Fibroblast of villous mesenchyme (primary cell): ENCODE measurements around the gene TNS4. TPM values are rescaled to one million over a fixed set of nuclear protein-coding genes. Genes with fewer than 3 reads are reported as not detected.
A peak's percentile ranks its signal among the peaks of the same experiment; 100 is the strongest.

Experiments used
- DNase-seq: peaks from one replicate; pipeline ENCODE4 v3.0.0-alpha.2; 2010; ENCODE audit warnings: low read depth
- H3K4me3 ChIP-seq: 2 replicates; pipeline ENCODE4 v1.5.1; 2011; ENCODE audit warnings: low read depth, mild to moderate bottlenecking, low read length
- total RNA-seq: library from RNA; depleted of rRNA; stranded (reverse); fragments of >200 nt; gene quantifications from 2 replicates; pipeline ENCODE4 v1.2.3, GENCODE V29; 2012
- TF ChIP-seq, protein P1 (sequence below): IDR thresholded peaks from 2 replicates; pipeline ENCODE4 v1.5.1; 2012; ENCODE audit warnings: low read depth, mild to moderate bottlenecking, low read length; ENCODE audit not compliant: insufficient read depth

The TNS4 gene
- total RNA-seq, 1 donor, result not detected

- DNase-seq, result no peak
- no peak overlapping the region for H3K4me3 ChIP-seq
- TF ChIP-seq, protein P1, sequence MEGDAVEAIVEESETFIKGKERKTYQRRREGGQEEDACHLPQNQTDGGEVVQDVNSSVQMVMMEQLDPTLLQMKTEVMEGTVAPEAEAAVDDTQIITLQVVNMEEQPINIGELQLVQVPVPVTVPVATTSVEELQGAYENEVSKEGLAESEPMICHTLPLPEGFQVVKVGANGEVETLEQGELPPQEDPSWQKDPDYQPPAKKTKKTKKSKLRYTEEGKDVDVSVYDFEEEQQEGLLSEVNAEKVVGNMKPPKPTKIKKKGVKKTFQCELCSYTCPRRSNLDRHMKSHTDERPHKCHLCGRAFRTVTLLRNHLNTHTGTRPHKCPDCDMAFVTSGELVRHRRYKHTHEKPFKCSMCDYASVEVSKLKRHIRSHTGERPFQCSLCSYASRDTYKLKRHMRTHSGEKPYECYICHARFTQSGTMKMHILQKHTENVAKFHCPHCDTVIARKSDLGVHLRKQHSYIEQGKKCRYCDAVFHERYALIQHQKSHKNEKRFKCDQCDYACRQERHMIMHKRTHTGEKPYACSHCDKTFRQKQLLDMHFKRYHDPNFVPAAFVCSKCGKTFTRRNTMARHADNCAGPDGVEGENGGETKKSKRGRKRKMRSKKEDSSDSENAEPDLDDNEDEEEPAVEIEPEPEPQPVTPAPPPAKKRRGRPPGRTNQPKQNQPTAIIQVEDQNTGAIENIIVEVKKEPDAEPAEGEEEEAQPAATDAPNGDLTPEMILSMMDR, result no peak
These were observed 34.0 kb upstream of the TNS4 start for GRCh38 chr17:40535438-40535837.

DNA sequence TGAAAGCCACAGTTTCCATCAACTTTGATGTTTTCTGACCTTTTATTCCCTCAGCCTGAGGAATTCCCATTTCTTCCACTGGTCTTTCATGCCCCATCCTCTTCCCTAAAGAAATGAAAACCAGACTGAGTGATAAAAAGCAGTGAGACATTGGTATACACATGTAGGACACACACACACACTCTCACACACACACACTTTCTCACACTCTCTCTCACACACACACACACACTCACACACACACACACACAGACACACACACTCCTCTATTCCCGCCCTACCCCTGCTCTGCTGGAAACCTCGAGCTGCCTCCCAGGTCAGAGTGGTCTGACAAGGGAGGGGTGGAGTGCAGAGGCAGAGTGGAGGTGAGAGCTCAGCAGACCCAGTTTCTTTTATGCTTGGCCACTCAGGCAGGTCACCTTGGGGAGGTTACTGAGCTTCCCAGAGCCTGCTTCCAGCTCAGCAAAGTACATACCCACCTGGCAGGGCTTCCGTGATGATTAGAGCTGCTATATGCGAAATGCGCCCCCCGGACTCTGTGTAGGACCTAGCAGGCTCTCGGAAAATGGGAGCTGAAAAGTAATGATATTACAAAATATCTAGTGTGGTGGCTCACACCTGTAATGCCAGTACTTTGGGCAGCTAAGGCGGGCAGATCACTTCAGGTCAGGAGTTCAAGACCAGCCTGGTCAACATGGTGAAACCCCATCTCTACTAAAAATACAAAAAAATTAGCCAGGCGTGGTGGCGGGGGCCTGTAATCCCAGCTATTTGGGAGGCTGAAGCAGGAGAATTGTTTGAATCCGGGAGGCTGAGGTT, 33.2 kb upstream of the TNS4 start:
- no peak for DNase-seq
- H3K4me3 ChIP-seq, result no peak overlapping the region
- TF ChIP-seq, protein P1, result no peak

DNA sequence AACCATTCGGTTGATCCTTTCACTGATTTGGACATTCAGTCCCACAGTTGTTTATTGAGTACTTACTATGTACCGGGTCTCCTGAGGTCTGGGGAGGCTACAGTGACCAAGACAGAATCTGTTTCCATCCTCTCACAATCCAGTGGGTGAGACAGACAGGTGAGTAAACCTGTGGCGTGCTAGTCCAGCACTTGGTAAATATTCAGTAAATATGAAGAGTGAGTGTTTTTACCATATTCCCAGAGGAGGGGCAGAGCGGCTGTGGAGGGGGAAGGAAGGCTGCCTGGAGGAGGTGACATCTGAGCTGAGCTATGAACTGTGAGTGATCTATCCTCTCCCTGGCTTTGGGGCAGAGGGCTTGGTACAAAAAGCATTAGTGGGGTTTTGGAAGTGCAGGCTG, 32.5 kb upstream of the TNS4 start:
- TF ChIP-seq, protein P1, result no peak
- no peak for DNase-seq
- no peak overlapping the region for H3K4me3 ChIP-seq

DNA sequence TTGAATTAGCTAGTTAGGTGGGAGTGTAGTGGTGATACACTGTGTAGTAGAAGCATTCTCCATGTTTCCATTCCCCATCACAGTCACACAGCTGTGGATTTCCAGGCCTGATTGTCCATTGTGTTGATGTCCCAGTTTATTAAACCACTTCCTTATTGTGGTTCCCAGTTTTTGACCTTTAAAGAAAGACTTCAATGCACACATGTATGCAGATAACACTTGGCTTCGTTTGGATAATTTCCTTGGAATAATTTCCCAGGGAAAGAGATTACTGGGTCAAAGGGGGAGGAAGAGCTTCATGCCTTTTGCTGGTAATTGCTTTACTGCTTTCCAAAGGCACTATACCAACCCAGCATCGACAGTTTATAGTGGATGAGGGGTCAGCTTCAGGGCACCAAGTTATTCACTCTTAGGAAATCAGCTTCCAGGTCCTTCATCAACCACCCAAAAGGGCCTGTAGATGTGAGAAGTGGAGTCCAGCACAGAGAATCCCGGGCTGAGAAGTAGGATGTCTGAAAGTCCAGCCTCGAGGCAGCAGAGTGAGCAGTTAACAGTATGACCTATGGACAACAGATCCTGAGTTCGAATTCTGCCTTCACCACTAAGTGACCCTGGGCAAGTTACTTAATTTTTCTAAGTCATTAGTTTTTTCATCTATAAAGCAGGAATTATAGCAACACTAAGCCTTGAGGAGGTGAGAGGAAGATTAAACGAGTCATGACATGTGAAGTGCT, 31.3 kb upstream of the TNS4 start:
- TF ChIP-seq, protein P1, result no peak
- DNase-seq, result peak; percentile 57
- no peak overlapping the region for H3K4me3 ChIP-seq

DNA sequence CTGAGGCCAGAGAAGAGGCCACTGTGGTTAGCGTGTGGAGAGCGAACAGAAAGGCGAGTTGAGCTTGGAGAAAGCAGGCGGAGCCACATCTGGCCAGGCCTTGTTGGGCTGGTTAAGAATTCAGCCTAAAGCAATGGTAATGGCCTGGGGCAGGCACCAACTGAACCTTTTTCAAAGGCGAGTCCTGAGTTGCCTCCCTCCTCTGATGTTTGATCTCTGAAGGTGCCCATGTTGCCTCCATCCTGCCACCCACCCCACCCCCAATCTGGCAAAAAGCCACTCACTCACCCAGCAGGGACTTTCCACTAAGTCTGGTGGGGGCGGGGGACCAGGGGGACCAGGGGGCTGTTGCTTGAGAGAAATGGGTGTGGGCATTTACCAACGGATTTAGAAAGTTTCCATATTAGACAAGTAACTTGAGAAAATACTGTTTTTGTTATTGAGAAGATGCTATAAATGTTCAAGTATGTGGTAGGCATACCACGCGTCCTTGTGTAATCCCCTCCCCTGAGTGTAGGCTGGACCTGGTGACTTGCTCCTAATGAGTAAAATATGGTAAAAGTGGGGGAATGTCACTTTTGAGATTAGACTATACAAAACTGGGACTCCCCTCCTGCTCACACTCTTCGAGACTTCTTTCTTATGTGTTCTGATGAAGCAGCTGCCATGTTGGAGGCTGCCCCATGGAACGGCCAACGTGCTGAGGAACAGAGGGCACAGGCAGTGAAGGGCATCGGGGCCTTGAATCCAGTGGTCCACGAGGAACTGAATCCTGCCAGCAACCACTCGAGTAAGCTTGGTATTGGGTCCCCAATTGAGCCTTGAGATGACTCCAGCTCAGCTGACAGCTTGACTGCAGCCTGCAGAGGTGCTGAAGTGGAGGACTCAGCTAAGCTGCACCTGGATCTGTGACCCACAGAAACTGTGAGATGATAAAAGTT, 29.9 kb upstream of the TNS4 start:
- no peak overlapping the region for H3K4me3 ChIP-seq
- DNase-seq, result no peak
- TF ChIP-seq, protein P1, result no peak

GRCh38 chr17:40530531-40530994, 29.1 kb upstream of the TNS4 start:
- no peak for DNase-seq
- H3K4me3 ChIP-seq, result no peak overlapping the region
- TF ChIP-seq, protein P1, result no peak
